Fibroblast of lung (primary cell): ENCODE data around the gene MROH7. TPM values are rescaled to one million over a fixed set of nuclear protein-coding genes. Genes with fewer than 3 reads are reported as not detected.
A peak's percentile ranks its signal among the peaks of the same experiment; 100 is the strongest.

Source experiments
- DNase-seq, 2 donors: peaks; one replicate each; pipeline versions ENCODE4 v3.0.0 to v3.0.0-alpha.2; 2010; ENCODE audit warnings: low read depth in 2 of 2
- H2AFZ ChIP-seq: 2 replicates; pipeline ENCODE4 v1.5.1; 2012; ENCODE audit warnings: low read length, control low read depth, inconsistent platforms
- H3K27ac ChIP-seq: 2 replicates; pipeline ENCODE4 v1.5.1; 2011; ENCODE audit warnings: low read length, control low read depth; ENCODE audit not compliant: insufficient read depth
- H3K27me3 ChIP-seq: 2 replicates; pipeline ENCODE4 v1.5.1; 2011; ENCODE audit warnings: mild to moderate bottlenecking, low read length; ENCODE audit not compliant: control insufficient read depth, insufficient read depth
- H3K36me3 ChIP-seq: 2 replicates; pipeline ENCODE4 v1.5.1; 2011; ENCODE audit warnings: low read length; ENCODE audit not compliant: control insufficient read depth, insufficient read depth
- H3K4me1 ChIP-seq: 2 replicates; pipeline ENCODE4 v1.5.1; 2011; ENCODE audit warnings: low read length; ENCODE audit not compliant: control insufficient read depth, insufficient read depth; ENCODE audit errors: extremely low read depth
- H3K4me2 ChIP-seq: 2 replicates; pipeline ENCODE4 v1.5.1; 2011; ENCODE audit warnings: low read length, control low read depth; ENCODE audit not compliant: insufficient read depth; ENCODE audit errors: extremely low read depth
- H3K4me3 ChIP-seq, 4 experiments: fragments of 200-600 bp in 1 of 4; sonication (generic) in 1 of 4; replicated peaks in 1 of 4; 2 replicates each; pipeline ENCODE4 v1.5.1; 2011 to 2016; ENCODE audit warnings: low read length in 4 of 4, low read depth in 3 of 4, mild to moderate bottlenecking in 3 of 4, control low read depth in 2 of 4, inconsistent platforms in 1 of 4, mixed read lengths in 1 of 4; ENCODE audit not compliant: insufficient read depth in 1 of 4; ENCODE audit errors: control extremely low read depth in 1 of 4
- H3K79me2 ChIP-seq: 2 replicates; pipeline ENCODE4 v1.5.1; 2012; ENCODE audit warnings: mild to moderate bottlenecking, low read length, inconsistent platforms; ENCODE audit not compliant: control insufficient read depth, insufficient read depth
- H3K9ac ChIP-seq: 2 replicates; pipeline ENCODE4 v1.5.1; 2011; ENCODE audit warnings: mild to moderate bottlenecking, low read length, control low read depth; ENCODE audit not compliant: insufficient read depth
- H3K9me3 ChIP-seq: 2 replicates; pipeline ENCODE4 v1.5.1; 2012; ENCODE audit warnings: low read depth, low read length; ENCODE audit not compliant: control insufficient read depth, insufficient read depth
- H4K20me1 ChIP-seq: 2 replicates; pipeline ENCODE4 v1.5.1; 2011; ENCODE audit warnings: low read length; ENCODE audit not compliant: control insufficient read depth, insufficient read depth; ENCODE audit errors: extremely low read depth
- CTCF ChIP-seq, 2 donors: IDR thresholded peaks in 1 of 2; conservative IDR thresholded peaks in 1 of 2; 1 replicate in 1 of 2; 2 replicates in 1 of 2; pipeline ENCODE4 v1.5.1; 2011 to 2012; ENCODE audit warnings: low read length in 2 of 2, control low read depth in 1 of 2, inconsistent platforms in 1 of 2, low read depth in 1 of 2, mild to moderate bottlenecking in 1 of 2
- EZH2 ChIP-seq: IDR thresholded peaks from 2 replicates; pipeline ENCODE4 v1.5.1; 2012; ENCODE audit warnings: low read length, control low read depth, mild to moderate bottlenecking; ENCODE audit errors: missing control alignments
- polyA plus RNA-seq, 2 donors: library from polyadenylated mRNA; depleted of rRNA in 1 of 2; stranded (reverse) in 1 of 2; unstranded in 1 of 2; fragments of >200 nt; gene quantifications; 2 replicates each; pipeline ENCODE4 v1.2.1, GENCODE V29; 2011 to 2012; ENCODE audit warnings: missing spikeins in 1 of 2
- total RNA-seq: library from RNA; depleted of rRNA; stranded (reverse); fragments of >200 nt; gene quantifications from 2 replicates; pipeline ENCODE4 v1.2.1, GENCODE V29; 2014

Gene MROH7
- total and polyA plus RNA-seq, 2 donors (not counting 1 experiment from before 2014, with no cell fraction given): 0.01 to 0.33 TPM

- no peak overlapping the region for H3K4me2 ChIP-seq
Observed at GRCh38 chr1:54653036-54653435, 11.4 kb downstream of the MROH7 start.

GRCh38 chr1:54658164-54658913, 16.8 kb downstream of the MROH7 start:
- no peak overlapping the region for H3K27ac ChIP-seq
- TF ChIP-seq EZH2 (no peak), CTCF (conservative IDR thresholded peaks at IDR 0.05 in 1 of 2, IDR thresholded peaks at IDR 0.05 in 1 of 2; ENCODE audit: low read depth in 1 of 2, low read length in 2 of 2) (no peak)
- no peak for DNase-seq
- H4K20me1 ChIP-seq: no peaks in the 10 kb centered on the region
- no peak overlapping the region for H2AFZ ChIP-seq
- no peak overlapping the region for H3K4me3 ChIP-seq
- no peak overlapping the region for H3K9ac ChIP-seq
- H3K27me3 ChIP-seq: no peaks in the 10 kb centered on the region
- no peaks in the 10 kb centered on the region for H3K36me3 ChIP-seq
- H3K9me3 ChIP-seq: no peaks in the 10 kb centered on the region
- no peaks in the 10 kb centered on the region for H3K4me1 ChIP-seq
- no peaks in the 10 kb centered on the region for H3K79me2 ChIP-seq
- no peak overlapping the region for H3K4me2 ChIP-seq

More at GRCh38 chr1:54653036-54653435, 11.4 kb downstream of the MROH7 start:
- Histone ChIP-seq H3K9ac (no peak overlapping the region), H3K4me3 (no peak overlapping the region), H3K79me2 (no peaks in the 10 kb centered on the region), H3K9me3 (no peaks in the 10 kb centered on the region), H3K27ac (no peak overlapping the region), H4K20me1 (no peaks in the 10 kb centered on the region), H3K4me1 (no peaks in the 10 kb centered on the region), H2AFZ (no peak overlapping the region), H3K36me3 (no peaks in the 10 kb centered on the region), H3K27me3 (peaks cover 13% of the 10 kb centered on the region)
- peak in 1 of 2 donors; percentile 16 for DNase-seq
- TF ChIP-seq EZH2 (no peak), CTCF (conservative IDR thresholded peaks at IDR 0.05 in 1 of 2, IDR thresholded peaks at IDR 0.05 in 1 of 2; ENCODE audit: low read depth in 1 of 2, low read length in 2 of 2) (no peak)

GRCh38 chr1:54663725-54664124, 22.1 kb downstream of the MROH7 start:
- no peak overlapping the region for H3K9ac ChIP-seq
- no peaks in the 10 kb centered on the region for H3K27me3 ChIP-seq
- no peak for DNase-seq
- TF ChIP-seq CTCF (conservative IDR thresholded peaks at IDR 0.05 in 1 of 2, IDR thresholded peaks at IDR 0.05 in 1 of 2; ENCODE audit: low read depth in 1 of 2, low read length in 2 of 2) (no peak), EZH2 (no peak)
- H3K36me3 ChIP-seq: no peaks in the 10 kb centered on the region
- H2AFZ ChIP-seq: no peak overlapping the region
- H4K20me1 ChIP-seq: no peaks in the 10 kb centered on the region
- no peak overlapping the region for H3K4me3 ChIP-seq
- no peak overlapping the region for H3K27ac ChIP-seq
- H3K4me1 ChIP-seq: no peaks in the 10 kb centered on the region
- no peak overlapping the region for H3K4me2 ChIP-seq
- H3K79me2 ChIP-seq: no peaks in the 10 kb centered on the region
- no peaks in the 10 kb centered on the region for H3K9me3 ChIP-seq
